Hepatocyte (in vitro differentiated cells): ENCODE data around the gene C9orf50. TPM values are rescaled to one million over a fixed set of nuclear protein-coding genes. Genes with fewer than 3 reads are reported as not detected.

Source experiments
- DNase-seq: peaks from one replicate; pipeline ENCODE4 v3.0.0-alpha.2; 2016; ENCODE audit warnings: low spot score
- H2AFZ ChIP-seq: fragments of 200-600 bp; sonication (generic); 2 replicates; pipeline ENCODE4 v1.6.0; 2016; ENCODE audit warnings: antibody characterized with exemption, mild to moderate bottlenecking
- H3K27ac ChIP-seq: fragments of 200-600 bp; sonication (generic); 2 replicates; pipeline ENCODE4 v1.5.1; 2016; ENCODE audit warnings: mild to moderate bottlenecking
- H3K27me3 ChIP-seq: fragments of 200-600 bp; sonication (generic); 2 replicates; pipeline ENCODE4 v1.6.1; 2016
- H3K36me3 ChIP-seq: fragments of 200-600 bp; sonication (generic); replicated peaks from 2 replicates; pipeline ENCODE4 v1.5.1; 2016; ENCODE audit warnings: low read depth; ENCODE audit not compliant: insufficient read depth
- H3K4me1 ChIP-seq: fragments of 200-600 bp; sonication (generic); 2 replicates; pipeline ENCODE4 v1.5.1; 2016; ENCODE audit warnings: mild to moderate bottlenecking, moderate library complexity; ENCODE audit not compliant: insufficient read depth
- H3K4me2 ChIP-seq: fragments of 200-600 bp; sonication (generic); 2 replicates; pipeline ENCODE4 v1.6.0; 2016
- H3K4me3 ChIP-seq: fragments of 200-600 bp; sonication (generic); 2 replicates; pipeline ENCODE4 v1.5.1; 2016; ENCODE audit warnings: mild to moderate bottlenecking
- H3K79me2 ChIP-seq: fragments of 200-600 bp; sonication (generic); 2 replicates; pipeline ENCODE4 v1.6.0; 2017; ENCODE audit warnings: mild to moderate bottlenecking
- H3K9me2 ChIP-seq: fragments of 200-600 bp; sonication (generic); replicated peaks from 2 replicates; pipeline ENCODE4 v1.6.0; 2017; ENCODE audit warnings: mild to moderate bottlenecking; ENCODE audit not compliant: insufficient read depth
- H3K9me3 ChIP-seq: fragments of 200-600 bp; sonication (generic); 2 replicates; pipeline ENCODE4 v1.5.1; 2016; ENCODE audit warnings: low read depth, mild to moderate bottlenecking
- H4K20me1 ChIP-seq: fragments of 200-600 bp; sonication (generic); 2 replicates; pipeline ENCODE4 v1.6.0; 2016; ENCODE audit warnings: mild to moderate bottlenecking; ENCODE audit not compliant: insufficient read depth, poor library complexity, severe bottlenecking
- CTCF ChIP-seq: fragments of 200-600 bp; sonication (generic); IDR thresholded peaks from 2 replicates; pipeline ENCODE4 v1.5.1; 2016; ENCODE audit warnings: antibody characterized with exemption, mild to moderate bottlenecking; ENCODE audit not compliant: poor library complexity
- EZH2 ChIP-seq: fragments of 200-600 bp; sonication (generic); IDR thresholded peaks from 2 replicates; pipeline ENCODE4 v1.6.1; 2016; ENCODE audit warnings: antibody characterized with exemption, mild to moderate bottlenecking, borderline replicate concordance
- EZH2phosphoT487 ChIP-seq: fragments of 200-600 bp; sonication (generic); IDR thresholded peaks from one replicate; pipeline ENCODE4 v1.6.1; 2018; ENCODE audit warnings: antibody characterized with exemption, mild to moderate bottlenecking, low read depth, moderate library complexity; ENCODE audit not compliant: unreplicated experiment, severe bottlenecking
- WGBS: methylation state at CpG from one replicate; pipeline ENCODE4 v1.1.6; 2016; ENCODE audit warnings: low lambda C conversion rate; ENCODE audit errors: missing lambda C conversion rate; 5-methylcytosine and 5-hydroxymethylcytosine counted together
- polyA plus RNA-seq: library from polyadenylated mRNA; unstranded; fragments of >200 nt; fragmentation: Nextera tagmentation; extraction: Ambion mirVana; gene quantifications from 2 replicates; pipeline ENCODE4 v1.2.1, GENCODE V29; 2016
- total RNA-seq: library from RNA; depleted of rRNA; stranded (reverse); fragments of >200 nt; gene quantifications from 2 replicates; pipeline ENCODE4 v1.2.3, GENCODE V29; 2014

The C9orf50 gene
- total and polyA plus RNA-seq, 2 experiments from 2014 or later = not detected

- DNase-seq = peak; percentile 61
- no peaks in the 10 kb centered on the region for H3K79me2 ChIP-seq
- no peak for TF ChIP-seq EZH2
- TF ChIP-seq CTCF = no peak
- TF ChIP-seq EZH2phosphoT487 = no peak
- no peak overlapping the region for H3K4me3 ChIP-seq
- H3K36me3 ChIP-seq = no peaks in the 10 kb centered on the region
- H3K9me3 ChIP-seq = no peaks in the 10 kb centered on the region
- H4K20me1 ChIP-seq = no peaks in the 10 kb centered on the region
- no peaks in the 10 kb centered on the region for H3K27me3 ChIP-seq
- H3K27ac ChIP-seq = peak overlapping the region; percentile 88
- H2AFZ ChIP-seq = no peak overlapping the region
- no peak overlapping the region for H3K4me2 ChIP-seq
- H3K9me2 ChIP-seq = no peaks in the 10 kb centered on the region
- WGBS = 68% methylated on average over 13 of the region's 14 CpGs
- peaks cover 20% of the 10 kb centered on the region for H3K4me1 ChIP-seq
These were observed 50.2 kb downstream of the C9orf50 start for GRCh38 chr9:129570450-129571297.

GRCh38 chr9:129569502-129570449 lies 51.1 kb downstream of the C9orf50 start:
- Histone ChIP-seq H3K27me3 (no peaks in the 10 kb centered on the region), H3K4me1 (peaks cover 20% of the 10 kb centered on the region), H2AFZ (no peak overlapping the region), H3K36me3 (no peaks in the 10 kb centered on the region), H3K9me2 (no peaks in the 10 kb centered on the region), H3K4me2 (peak overlapping the region; percentile 99), H4K20me1 (no peaks in the 10 kb centered on the region), H3K27ac (peak overlapping the region; percentile 88), H3K9me3 (no peaks in the 10 kb centered on the region), H3K4me3 (no peak overlapping the region), H3K79me2 (no peaks in the 10 kb centered on the region)
- peak; percentile 56 for DNase-seq
- WGBS = 54% methylated on average over 9 of the region's 9 CpGs
- TF ChIP-seq EZH2 = no peak
- TF ChIP-seq CTCF = peak; percentile 38

GRCh38 chr9:129568560-129569501 lies 52.1 kb downstream of the C9orf50 start:
- H3K36me3 ChIP-seq = no peaks in the 10 kb centered on the region
- peak overlapping the region; percentile 99 for H3K4me2 ChIP-seq
- no peaks in the 10 kb centered on the region for H3K9me2 ChIP-seq
- DNase-seq = peak; percentile 71
- peaks cover 20% of the 10 kb centered on the region for H3K4me1 ChIP-seq
- no peaks in the 10 kb centered on the region for H3K79me2 ChIP-seq
- H4K20me1 ChIP-seq = no peaks in the 10 kb centered on the region
- H2AFZ ChIP-seq = peak overlapping the region; percentile 83
- peak overlapping the region; percentile 85 for H3K4me3 ChIP-seq
- peak overlapping the region; percentile 88 for H3K27ac ChIP-seq
- WGBS = 0% methylated on average over 6 of the region's 92 CpGs
- no peaks in the 10 kb centered on the region for H3K27me3 ChIP-seq
- no peak for TF ChIP-seq EZH2phosphoT487
- TF ChIP-seq CTCF = peak; percentile 10
- TF ChIP-seq EZH2 = no peak
- no peaks in the 10 kb centered on the region for H3K9me3 ChIP-seq
